ENCODE measurements around the gene SIMC1.
A peak's percentile ranks its signal among the peaks of the same experiment; 100 is the strongest.

The SIMC1 gene

GRCh38 chr5:176364765-176365350, 126.6 kb downstream of the SIMC1 start:
- no peak for DNase-seq (ENCODE audit: low spot score)

- DNase-seq (ENCODE audit: low spot score): peak; percentile 87
These were observed 127.4 kb downstream of the SIMC1 start, which contains the start of gene ARL10 for GRCh38 chr5:176365351-176366231. Gene ARL10, plus strand, starts transcription at chr5:176365487. Its CDS starts 77 bp downstream, at chr5:176365564.

- DNase-seq (ENCODE audit: low spot score): no peak
These were observed 128.1 kb downstream of the SIMC1 start for GRCh38 chr5:176366232-176366894.

GRCh38 chr5:176368726-176369125, 130.5 kb downstream of the SIMC1 start:
- no peak for DNase-seq (ENCODE audit: low spot score)

GRCh38 chr5:176369934-176370711, 131.9 kb downstream of the SIMC1 start:
- no peak for DNase-seq (ENCODE audit: low spot score)

- no peak for DNase-seq (ENCODE audit: low spot score)
These were observed 133.7 kb downstream of the SIMC1 start for GRCh38 chr5:176371621-176372539.

GRCh38 chr5:176373100-176373818, 135.0 kb downstream of the SIMC1 start:
- no peak for DNase-seq (ENCODE audit: low spot score)

- DNase-seq (ENCODE audit: low spot score): no peak
These were observed 141.7 kb downstream of the SIMC1 start for GRCh38 chr5:176379881-176380280.

GRCh38 chr5:176381423-176381822, 143.2 kb downstream of the SIMC1 start:
- no peak for DNase-seq (ENCODE audit: low spot score)

- no peak for DNase-seq (ENCODE audit: low spot score)
These were observed 143.8 kb downstream of the SIMC1 start for GRCh38 chr5:176381979-176382378.

- no peak for DNase-seq (ENCODE audit: low spot score)
These were observed 144.5 kb downstream of the SIMC1 start for GRCh38 chr5:176382721-176383120.

GRCh38 chr5:176383248-176383905, 145.2 kb downstream of the SIMC1 start:
- no peak for DNase-seq (ENCODE audit: low spot score)

GRCh38 chr5:176383961-176384360, 145.7 kb downstream of the SIMC1 start:
- no peak for DNase-seq (ENCODE audit: low spot score)

GRCh38 chr5:176384366-176384930, 146.2 kb downstream of the SIMC1 start:
- DNase-seq (ENCODE audit: low spot score): no peak

GRCh38 chr5:176384991-176385390, 146.8 kb downstream of the SIMC1 start:
- DNase-seq (ENCODE audit: low spot score): no peak

- no peak for DNase-seq (ENCODE audit: low spot score)
These were observed 148.3 kb downstream of the SIMC1 start for GRCh38 chr5:176386491-176386890.

- no peak for DNase-seq (ENCODE audit: low spot score)
These were observed 149.2 kb downstream of the SIMC1 start for GRCh38 chr5:176387384-176387925.

GRCh38 chr5:176388003-176388443, 149.8 kb downstream of the SIMC1 start:
- no peak for DNase-seq (ENCODE audit: low spot score)

Data from D341Med (cell line).